ENCODE measurements around the gene CYP2E1.
"Not testable (repeated sequence)": the region's sequence is repeated elsewhere in the genome, so short reads cannot be mapped to it uniquely, and the experiment has no call there.

The CYP2E1 gene

DNA sequence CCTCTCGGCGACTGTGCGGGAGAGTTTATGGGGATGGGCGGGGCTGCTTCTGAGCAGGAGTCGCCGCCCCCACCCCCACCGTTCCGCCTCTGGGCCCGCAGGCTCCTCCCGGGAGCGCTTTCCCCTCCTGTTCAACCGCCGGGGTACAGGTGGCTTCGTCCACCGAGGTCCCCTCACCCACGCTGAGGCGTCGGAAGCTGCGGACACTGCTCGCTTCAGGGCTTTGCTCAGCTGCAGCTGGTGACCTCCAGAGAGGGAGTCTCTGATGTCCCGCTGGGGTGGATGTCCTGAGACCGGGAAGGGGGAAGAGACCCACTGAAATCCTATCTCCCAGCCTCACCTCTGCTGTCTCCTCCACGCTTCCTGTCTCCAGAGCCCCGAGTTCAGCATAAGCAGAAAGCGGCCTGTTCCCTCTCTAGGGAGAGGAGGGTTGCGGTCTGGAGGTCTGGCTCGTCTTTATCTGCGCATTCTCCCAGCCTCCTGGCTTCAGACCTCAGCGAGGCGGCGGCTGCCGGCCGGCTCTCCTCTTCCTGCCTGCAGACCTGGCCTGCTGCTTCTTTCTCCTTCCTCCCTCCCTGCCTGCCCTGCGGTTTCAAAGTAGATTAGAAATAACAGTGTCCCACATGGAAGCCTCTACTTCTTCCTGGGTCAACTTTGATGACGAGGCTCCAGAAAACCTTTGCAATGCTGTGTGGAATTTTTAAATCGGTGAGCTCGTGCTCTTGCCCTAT, 1.8 kb downstream of the CYP2E1 start:
- DNase-seq, result no peak

DNA sequence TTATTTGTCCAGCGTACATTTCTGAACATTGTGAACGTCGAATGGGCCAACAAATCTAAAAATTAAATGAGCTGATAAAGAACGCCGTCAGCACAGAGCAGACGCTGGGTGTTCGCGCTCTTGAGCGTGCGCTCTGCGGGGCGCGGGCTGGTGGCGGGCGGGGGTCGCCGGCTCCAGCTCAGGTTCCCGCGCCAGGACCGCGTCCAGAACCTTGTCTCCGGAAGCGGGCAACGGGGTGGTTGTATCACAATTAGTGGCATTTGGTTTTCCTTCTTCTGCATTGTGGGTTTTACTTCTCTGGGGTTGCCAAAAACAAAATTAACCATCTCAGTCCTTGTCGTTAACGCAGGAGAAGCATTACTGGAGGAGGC, 2.4 kb downstream of the CYP2E1 start:
- DNase-seq, result no peak

DNA sequence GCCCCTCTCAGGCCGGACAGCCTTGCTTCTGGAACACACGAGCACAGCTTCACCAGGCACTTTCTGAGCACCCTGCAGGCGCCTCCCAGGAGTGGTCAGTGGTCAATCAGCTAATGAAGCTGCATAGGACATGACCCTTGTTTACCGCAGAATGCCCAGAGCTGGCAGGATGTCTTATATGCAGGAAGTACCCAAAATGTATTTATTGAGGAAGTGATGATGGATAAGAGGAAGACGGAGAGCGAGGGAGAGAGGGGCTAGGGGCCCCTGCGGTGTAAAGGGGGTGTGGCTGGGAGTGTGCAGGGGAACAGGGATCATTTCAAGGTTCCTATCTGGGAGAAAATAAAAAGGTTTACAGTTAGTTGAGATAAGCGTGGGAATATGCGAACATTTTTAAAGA, 3.3 kb downstream of the CYP2E1 start:
- DNase-seq, result no peak

DNA sequence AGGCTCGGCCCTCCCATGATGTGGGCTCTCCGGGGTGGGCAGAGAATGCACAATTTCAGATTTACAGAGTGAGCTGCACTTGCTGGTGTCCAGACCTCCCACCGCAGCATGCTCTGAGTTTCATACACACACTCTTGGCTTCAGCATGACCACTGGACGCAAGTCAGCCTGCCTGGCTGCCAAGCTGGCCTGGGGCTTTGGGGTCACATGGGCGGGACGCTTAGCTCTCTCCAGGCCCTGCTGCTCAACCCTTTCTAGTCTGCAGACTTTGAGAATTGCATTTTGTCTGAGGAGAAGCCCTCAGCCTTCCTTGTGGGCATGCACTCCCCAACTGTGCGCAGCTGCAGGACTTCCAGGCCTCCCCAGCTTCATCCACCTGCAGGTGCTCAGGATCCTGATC, 5.7 kb downstream of the CYP2E1 start:
- DNase-seq, result no peak

DNA sequence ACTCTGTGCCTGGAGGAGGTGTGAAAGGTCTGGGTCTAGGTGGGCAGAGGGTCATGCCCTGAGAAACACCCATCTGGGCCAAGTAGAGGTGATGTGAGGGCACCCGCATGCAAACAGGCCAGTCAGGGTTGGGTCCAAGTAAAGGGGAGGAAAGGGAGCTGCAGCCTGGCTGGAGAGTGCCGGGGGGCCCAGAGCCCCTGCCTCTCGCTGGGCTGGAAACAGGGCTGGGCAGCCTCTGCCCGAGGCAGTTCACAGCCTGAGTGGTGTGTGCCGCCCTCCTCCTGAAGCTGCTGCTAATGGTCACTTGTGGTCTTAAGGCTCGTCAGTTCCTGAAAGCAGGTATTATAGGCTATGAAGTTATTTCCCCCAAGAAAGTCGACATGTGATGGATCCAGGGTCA, 7.3 kb downstream of the CYP2E1 start:
- DNase-seq, result no peak

DNA sequence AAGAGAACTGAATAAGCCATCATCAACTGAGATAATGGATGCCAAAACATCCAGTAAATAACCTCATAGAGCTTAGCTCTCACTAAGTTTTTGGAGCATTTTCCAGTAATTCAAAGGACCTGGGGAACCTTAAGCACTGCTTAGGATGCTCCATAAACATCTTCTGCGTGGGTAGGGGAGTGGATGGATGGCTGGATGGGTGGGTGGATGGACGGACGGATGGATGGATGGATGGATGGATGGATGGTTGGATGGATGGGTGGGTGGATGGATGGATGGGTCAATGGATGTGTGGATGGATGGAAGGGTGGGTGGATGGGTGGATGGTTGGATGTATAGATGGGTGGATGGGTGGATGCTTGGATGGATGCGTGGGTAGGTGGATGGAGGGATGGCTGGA, 9.0 kb downstream of the CYP2E1 start:
- DNase-seq, result no peak

DNA sequence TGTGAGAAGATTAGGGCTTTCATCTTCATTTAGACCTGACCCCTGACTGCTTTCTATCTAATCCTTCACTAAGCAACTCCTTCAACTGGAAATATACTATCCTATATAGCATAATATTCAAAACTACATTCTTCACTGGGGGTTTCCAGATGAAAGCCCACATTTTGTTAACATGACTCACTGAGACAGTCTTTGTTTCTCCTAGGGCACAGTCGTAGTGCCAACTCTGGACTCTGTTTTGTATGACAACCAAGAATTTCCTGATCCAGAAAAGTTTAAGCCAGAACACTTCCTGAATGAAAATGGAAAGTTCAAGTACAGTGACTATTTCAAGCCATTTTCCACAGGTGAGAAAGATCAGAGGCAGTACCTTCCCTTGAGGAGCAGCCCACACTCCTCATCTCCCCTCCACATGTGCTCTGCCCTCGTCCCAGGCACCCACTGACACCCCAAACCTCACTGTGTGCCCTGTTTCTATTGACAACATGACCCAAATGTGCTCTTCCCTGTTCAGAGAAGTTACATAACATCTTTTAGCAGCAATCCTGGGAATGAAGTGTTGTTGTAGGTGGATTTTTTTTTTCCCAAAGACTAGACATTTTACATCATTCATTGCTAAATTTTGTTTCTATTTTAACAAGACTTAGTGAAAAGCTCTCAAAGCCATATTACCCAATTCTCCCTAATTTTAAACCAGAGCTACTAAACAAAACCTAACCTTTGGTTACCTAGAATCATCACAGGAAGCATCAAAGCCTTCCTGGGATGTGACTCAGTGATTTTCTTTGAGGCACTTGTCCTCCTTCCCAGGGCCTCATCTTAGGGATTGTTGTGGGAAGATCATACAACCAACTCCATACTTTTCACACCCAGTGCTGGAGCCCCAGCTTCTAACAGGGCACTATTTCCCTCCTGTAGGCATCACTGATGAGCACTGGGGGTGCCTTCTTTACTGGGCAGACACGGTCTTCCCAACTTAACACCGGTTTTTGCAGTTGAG, 10.7 kb downstream of the CYP2E1 start:
- DNase-seq, result no peak

DNA sequence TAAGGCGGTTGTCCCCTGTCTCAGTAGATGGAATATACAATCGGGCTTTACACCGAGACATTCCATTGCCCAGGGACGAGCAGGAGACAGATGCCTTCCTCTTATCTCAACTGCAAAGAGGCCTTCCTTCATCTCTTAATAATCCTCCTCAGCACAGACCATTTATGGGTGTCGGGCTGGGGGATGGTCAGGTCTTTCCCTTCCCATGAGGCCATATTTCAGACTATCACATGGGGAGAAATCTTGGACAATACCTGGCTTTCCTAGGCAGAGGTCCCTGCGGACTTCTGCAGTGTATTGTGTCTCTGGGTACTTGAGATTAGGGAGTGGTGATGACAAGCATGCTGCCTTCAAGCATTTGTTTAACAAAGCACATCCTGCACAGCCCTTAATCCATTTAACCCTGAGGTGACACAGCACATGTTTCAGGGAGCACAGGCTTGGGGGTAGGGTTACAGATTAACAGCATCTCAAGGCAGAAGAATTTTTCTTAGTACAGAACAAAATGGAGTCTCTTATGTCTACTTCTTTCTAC, 14.3 kb downstream of the CYP2E1 start:
- not testable (repeated sequence) for DNase-seq

DNA sequence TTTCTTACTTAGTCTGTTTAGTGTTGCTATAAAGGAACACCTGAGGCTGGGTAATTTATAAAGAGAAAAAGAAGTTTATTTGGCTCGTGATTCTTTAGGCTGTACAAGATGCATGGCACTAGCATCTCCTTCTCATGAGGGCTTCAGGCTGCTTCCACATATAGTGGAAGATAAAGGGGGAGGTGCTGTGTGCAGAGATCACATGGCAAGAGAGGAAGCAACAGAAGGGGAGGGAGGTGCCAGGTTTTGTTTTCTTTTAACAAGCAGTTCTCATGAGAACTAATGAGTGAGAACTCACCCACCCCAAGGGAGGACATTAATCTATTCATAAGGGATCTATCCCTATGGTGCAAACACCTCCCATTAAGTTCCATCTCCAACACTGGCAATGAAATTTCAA, 17.3 kb downstream of the CYP2E1 start:
- no peak for DNase-seq

DNA sequence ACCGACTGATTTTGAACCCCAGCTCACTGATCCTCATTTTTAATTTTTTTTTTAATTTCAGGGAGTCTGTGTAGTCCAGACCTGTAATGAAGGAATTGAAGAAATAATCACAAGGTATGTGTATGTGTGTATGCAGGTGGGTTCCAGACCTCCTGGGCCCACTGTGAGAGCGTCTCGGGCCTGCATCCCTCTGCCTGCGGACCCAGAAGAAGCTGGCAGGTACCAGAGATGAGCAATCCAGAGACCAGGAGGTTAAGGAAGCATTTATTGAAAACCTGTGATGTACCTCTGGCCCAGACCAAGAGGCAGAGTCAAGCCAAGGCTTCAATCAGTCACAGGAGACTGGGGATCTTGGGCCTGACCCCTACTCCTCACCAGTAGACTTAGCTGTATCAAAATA, 27.4 kb downstream of the CYP2E1 start:
- no peak for DNase-seq

DNA sequence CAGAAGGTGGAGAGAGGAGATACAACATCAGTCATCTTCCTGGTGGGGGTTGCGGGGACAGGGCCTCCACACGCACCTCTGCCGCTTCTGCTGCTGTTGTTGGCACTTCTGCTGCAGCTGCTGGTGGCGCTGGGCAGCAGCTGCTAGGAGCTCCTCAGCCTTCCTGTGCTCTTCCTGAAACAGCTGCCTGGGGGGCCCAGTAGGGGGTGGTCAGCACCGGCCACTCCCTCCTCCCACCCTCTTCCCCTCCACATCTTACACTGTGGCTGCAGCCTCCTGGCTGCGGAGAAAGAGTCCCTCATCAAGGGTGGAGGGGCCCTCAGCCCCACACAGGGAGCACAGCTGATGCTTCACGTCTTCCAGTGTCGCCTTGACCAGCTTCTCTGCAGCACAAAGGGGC, 28.4 kb downstream of the CYP2E1 start:
- no peak for DNase-seq

DNA sequence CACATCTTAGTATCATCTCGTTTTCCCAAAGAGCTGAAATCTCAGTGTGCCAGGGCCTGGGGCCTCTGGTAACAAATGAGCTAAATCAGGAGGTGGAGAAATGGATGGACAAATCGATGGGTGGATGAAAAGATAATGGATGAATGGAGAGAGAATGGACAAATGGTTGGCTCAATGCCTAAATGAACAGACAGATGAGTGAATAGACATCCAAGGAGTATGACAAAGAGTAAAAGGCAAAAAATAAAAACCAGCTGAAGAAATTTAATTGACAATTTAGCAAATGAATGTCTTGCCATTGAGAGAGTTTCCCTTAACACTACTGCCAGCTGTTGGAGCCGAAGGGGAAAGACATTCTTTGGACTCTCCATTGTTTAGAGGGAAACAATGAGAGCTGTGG, 30.2 kb downstream of the CYP2E1 start:
- DNase-seq, result no peak

DNA sequence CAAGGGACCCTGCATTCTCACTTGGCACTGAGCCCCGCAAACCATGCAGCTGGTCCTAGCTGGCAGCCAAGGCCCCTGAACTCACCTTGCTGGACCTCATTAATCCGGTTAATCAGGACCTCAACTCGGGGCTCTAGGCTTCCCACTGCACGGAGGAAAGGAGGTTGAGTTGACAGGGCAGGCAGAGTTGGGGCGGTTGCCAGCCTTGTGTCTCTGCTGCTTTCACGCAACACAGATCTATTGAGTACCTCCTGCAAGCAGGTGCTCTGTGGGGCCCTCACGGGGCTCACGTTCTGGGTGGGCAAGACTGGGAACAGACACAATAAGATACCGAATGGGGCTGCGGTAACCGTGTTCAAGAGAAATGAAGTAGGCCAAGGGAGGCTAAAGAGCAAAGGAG, 32.1 kb downstream of the CYP2E1 start:
- no peak for DNase-seq

DNA sequence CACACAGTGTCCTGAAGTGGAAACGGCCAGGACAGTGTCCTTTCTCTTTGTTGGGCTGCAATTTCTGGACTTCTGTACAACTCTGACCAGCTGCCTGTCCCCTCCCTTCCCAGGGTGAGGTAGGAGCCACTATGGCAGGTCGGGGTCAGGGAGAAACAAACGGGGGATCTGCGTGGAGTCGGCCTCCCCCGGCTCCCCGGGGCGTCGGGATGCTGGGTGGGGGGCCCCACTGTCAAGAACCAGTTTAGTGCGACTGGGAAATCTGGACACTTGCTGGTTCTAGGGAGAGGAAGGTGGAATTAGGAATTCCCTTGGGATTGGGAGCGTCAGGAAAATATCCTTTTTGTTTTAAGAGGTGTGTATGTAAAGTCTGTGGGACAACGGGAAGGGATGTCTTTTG, 37.7 kb downstream of the CYP2E1 start:
- no peak for DNase-seq

DNA sequence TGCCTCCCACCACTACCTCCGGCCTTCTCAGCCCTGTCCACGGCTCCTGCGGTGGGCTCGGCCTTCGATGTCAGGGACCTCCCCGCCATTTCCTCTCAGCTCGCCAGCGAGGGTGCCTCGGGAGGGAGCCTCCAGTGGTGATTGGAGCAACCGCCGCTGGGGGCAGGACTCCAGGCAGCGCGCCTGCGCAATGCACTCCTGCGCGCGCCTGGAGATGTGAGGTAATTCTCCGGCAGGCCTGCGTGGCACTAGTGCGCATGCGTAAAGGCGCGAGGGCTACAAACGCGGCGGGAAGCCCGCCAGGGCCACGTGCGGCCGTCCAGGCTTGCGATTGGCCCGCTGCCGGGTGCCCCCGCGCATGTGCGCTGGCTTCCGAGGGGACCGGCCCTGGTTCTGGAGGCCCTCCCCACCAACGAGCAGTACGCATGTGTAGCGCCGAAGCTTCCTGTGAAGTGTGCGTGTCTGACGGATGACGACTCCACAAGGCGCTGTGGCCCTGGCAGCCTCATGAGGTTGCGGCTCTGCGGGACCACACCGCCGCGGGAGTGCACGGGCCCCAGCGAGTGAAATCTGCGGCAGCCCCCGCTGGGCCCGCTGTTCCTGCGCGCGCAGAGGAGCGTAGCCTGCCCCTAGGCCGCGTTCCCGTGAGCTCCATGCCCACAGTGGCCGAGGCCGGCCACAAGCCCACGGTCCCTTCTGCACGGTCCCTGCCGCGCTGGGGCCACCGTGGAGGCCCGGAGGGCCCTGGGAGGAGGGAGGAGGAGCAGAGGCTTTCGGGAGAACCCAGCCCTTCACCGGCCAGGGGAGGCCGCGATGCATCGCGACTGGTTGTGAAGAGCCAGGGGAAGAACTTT, 38.5 kb downstream of the CYP2E1 start, which contains the start of gene SYCE1:
Gene SYCE1 (minus strand): TSS at position 143 of the 854 bp plus-strand sequence. CDS start 54 bp downstream, at position 89.
- no peak for DNase-seq

DNA sequence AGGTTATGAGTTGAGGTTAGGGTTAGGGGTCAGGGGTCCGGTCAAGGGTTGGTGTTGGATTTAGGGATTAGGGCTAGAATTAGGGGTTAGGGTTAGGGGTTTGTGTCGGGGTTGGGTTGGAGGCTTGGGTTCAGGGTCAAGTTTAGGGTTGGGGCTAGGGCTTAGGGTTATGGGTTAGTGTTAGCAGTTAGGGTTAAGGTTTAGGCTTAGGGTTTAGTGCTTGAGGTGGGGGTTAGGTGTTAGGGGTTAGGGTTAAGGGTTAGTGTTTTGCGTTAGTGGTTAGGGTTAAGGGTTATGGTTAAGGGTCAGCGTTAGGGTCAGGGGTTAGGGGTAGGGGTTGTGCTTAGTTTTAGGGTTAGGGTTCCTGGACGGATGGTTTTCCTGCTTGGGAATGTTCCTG, 40.0 kb downstream of the CYP2E1 start:
- DNase-seq, result no peak

DNA sequence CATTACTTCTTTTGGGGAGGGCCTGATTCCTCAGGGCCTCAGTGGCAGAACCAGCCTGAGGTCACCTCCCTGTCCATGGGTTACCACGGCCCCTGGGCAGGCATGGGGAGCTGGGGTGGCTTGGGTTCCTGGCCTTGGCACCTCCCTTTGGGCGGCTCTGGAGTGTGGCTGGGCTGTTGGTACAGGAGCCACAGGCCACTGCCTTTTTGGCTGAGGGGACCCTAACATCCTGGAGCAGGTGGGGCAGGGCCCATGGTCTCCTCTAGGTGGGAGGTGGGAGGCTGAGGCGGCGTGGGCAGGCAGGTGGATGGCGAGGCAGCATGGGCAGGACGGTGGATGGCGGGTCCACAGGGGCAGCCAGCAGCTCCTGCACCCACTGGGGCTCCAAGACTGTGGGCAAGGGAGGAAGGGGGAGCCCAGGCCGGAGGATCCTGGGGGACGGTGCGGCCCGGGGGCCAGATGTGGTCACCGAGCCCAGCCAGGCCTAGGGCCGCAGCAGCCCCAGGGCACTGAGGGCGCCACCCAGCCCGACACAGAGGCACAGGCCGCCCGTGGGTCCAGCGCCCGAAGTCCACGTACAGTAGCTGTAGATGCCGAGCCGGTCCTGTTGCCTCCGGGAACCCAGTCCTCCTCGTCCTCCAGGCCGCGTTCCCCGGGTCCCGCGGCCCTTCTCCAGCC, 40.6 kb downstream of the CYP2E1 start:
- no peak for DNase-seq

DNA sequence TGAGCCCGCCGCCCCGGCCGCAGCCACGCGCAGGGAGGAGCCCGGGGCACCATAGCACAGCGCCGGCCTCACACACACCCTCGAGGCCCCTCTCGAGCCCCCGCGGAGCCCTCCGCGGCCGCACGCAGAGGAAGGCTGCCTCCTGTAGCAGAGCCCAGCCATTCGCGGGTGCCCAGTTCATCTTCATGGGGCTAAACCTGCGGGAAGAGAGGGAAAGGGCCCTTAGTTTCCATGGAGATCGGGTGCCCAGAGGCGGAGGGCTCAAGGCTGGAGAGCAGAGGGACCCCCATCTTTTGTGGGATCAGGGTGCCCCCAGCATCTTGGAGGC, 41.1 kb downstream of the CYP2E1 start:
- no peak for DNase-seq

DNA sequence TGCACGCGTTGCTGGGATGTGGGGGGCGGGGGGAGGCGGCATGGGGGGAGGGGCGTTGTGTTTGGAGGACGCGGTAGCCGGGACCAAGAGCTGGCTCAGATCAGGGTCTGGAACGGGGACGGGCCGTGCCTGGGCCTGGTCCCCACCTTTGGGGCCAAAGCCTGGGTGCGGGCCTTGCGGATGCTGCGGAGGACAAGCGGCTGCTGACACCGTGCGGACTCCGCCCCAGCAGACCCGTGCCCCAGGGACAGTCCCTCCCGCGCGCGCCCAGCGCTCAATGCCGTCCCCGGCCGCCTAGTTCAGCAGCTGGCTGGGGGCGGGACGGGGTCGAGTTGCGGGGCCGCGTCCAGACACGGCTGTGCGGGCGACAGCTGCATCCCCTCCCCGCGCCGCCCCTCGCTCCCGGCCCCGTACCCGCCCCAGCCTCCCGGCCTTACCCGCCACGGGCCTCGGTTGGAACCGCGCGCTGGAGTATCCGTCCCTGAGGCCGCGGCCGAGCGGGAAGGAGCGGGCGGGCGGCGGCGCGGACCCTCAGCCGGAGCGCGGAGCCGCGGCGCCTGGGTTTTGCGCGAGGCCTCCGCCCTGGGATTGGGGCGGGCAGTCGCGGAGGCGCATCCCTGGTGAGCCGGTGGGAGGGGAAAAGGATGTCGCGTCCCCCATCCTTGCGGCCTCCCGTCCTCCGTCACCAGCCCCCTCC, 41.8 kb downstream of the CYP2E1 start:
- DNase-seq, result not testable (repeated sequence)

DNA sequence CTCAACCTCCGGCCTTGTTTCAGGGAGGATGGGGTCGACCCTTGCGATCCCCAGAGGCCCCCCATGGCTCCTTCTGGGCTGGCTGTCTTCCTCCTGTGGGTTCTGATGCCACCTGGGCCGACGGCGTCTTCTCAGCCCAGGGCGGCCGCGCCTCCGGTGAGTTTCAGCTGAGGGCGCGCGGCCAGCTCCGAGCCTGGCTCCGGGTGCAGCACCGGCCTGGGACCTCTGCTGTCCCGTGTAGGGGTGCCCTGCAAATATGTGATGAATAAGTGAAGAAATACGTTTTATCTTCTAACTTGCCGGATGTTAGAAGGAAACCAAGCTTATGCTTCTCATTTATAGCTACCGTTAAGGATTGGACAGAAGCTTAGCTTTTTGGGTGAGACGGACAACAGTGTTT, 42.6 kb downstream of the CYP2E1 start:
- DNase-seq, result not testable (repeated sequence)

DNA sequence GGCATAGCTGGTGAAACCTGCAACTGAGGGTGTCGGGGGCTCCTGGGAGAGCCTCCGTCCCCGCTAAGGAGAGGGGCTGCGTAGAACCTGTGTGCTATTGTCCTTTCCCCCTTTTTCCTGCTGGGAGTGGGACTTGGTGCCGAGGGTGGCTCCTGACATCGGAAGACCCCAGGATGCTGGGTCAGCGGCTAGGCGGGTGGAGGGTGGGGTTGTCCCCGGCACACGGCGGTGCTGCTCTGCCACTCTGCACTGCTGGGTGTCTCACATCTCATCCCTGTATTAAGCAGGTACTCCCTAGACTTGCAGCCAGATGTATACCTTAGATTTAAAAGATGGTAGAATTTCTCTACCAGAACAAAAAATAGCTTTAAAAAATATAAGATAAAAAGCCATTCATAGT, 44.9 kb downstream of the CYP2E1 start:
- not testable (repeated sequence) for DNase-seq

DNA sequence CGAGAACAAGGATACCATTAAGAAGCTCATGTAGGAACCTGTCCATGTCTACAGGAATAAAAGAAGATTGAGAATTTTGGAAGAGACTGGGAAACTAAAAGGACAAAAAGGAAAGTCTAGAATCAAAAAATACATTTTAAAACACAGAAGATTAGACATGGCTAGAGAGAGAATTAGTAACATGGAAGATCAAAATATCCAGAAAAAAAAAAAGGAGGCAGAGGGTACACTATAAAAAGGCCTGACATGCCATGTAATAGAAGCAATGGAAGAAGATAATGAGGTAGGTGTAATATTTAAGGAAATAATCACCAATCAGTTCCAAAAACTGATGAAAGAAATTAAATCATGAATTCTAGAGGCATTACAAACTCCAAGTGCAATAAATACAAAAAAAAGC, 46.3 kb downstream of the CYP2E1 start:
- DNase-seq, result not testable (repeated sequence)
